Sigmoid colon (tissue), 7 donors: ENCODE results near the gene ATOX1. TPM values are rescaled to one million over a fixed set of nuclear protein-coding genes. Genes with fewer than 3 reads are reported as not detected.

ENCODE experiments used
- DNase-seq: peaks from one replicate; pipeline ENCODE4 v3.0.0-alpha.2; 2019
- H3K27ac ChIP-seq, 4 donors: fragments of 200-600 bp; sonication (generic); one replicate each; pipeline ENCODE4 v1.5.1; 2016 to 2019; ENCODE audit warnings: mild to moderate bottlenecking in 1 of 4
- H3K27me3 ChIP-seq, 3 donors: fragments of 200-600 bp; sonication (generic); one replicate each; pipeline ENCODE4 v1.5.1; 2019; ENCODE audit warnings: mild to moderate bottlenecking in 1 of 3
- H3K36me3 ChIP-seq, 4 donors: fragments of 200-600 bp; sonication (generic); one replicate each; pipeline ENCODE4 v1.5.1; 2016 to 2019
- H3K4me1 ChIP-seq, 4 donors: fragments of 200-600 bp; sonication (generic); one replicate each; pipeline ENCODE4 v1.5.1; 2017 to 2019
- H3K4me3 ChIP-seq, 4 donors: fragments of 200-600 bp; sonication (generic); one replicate each; pipeline ENCODE4 v1.5.1; 2017 to 2019; ENCODE audit warnings: mild to moderate bottlenecking in 2 of 4, moderate library complexity in 1 of 4
- H3K9me3 ChIP-seq, 4 donors: fragments of 200-600 bp in 3 of 4; sonication (generic) in 3 of 4; one replicate each; pipeline versions ENCODE4 v1.5.1 to v1.6.1; 2013 to 2019
- EP300 ChIP-seq, 4 donors: sonication (generic); formaldehyde crosslinking; IDR thresholded peaks; one replicate each; pipeline ENCODE4 v1.6.1; 2017; ENCODE audit warnings: antibody characterized with exemption in 4 of 4
- POLR2A ChIP-seq, 2 donors: fragments of 450-650 bp; IDR thresholded peaks; one replicate each; pipeline ENCODE4 v1.6.1; 2016; ENCODE audit warnings: antibody characterized with exemption in 2 of 2, mild to moderate bottlenecking in 2 of 2, moderate library complexity in 2 of 2
- POLR2AphosphoS5 ChIP-seq, 4 donors: sonication (generic); formaldehyde crosslinking; IDR thresholded peaks; one replicate each; pipeline ENCODE4 v1.6.1; 2017; ENCODE audit warnings: antibody characterized with exemption in 4 of 4
- WGBS, 2 donors: extraction: QIAGEN DNeasy Blood & Tissue Kit; methylation state at CpG; one replicate each; pipeline ENCODE4 v1.1.7; 2013; 5-methylcytosine and 5-hydroxymethylcytosine counted together
- intact Hi-C: fragments of 100-400 bp; cut with DNase I; formaldehyde crosslinking; loops from one replicate; pipeline ENCODE4 v1.15.1; 2023
- polyA plus RNA-seq, 3 donors: library from polyadenylated mRNA; stranded (reverse); fragments of 200-250 nt; gene quantifications; one replicate each; pipeline ENCODE4 v1.2.3, GENCODE V29; 2013
- small RNA-seq, 3 donors: library from RNA; depleted of rRNA; stranded (forward); fragments of <200 nt; gene quantifications; one replicate each; pipeline ENCODE3, GENCODE V24; 2016
- total RNA-seq, 4 donors: library from RNA; depleted of rRNA; stranded (reverse); fragments of >200 nt; gene quantifications; one replicate each; pipeline ENCODE4 v1.1.0, GENCODE V29; 2016
- TF ChIP-seq, protein P1 (sequence below), 4 experiments: fragments of 450-650 bp in 3 of 4; fragments of 200-600 bp in 1 of 4; IDR thresholded peaks; one replicate each; pipeline ENCODE4 v1.5.1; 2016 to 2019; ENCODE audit warnings: antibody characterized with exemption in 4 of 4, mild to moderate bottlenecking in 3 of 4, moderate library complexity in 2 of 4
- donor health status: healthy with polysubstance abuse.
- donor health status: Bipolar disorder and iron deficiency.
- donor health status: healthy.

The ATOX1 gene
- total and polyA plus RNA-seq, 7 donors = 62.0 to 205 (median 130) TPM

DNA sequence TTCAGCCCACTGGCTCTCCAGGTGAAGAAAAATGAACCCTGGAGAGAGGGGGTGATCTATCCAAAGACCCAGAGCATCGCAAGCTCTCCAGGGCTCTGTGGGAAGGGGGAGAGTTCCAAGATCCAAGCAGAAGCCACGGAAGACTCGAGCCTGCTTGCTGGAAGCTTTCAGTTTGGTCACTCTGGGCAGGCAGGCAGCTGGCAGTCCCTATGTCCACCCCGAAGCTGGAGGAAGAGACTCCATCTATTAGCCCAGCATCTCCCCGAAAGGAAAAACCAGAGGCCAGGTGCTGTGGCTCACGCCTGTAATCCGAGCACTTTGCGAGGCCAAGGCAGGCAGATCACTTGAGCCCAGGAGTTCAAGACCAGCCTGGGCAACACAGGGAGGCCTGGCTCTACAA lies 61.0 kb downstream of the ATOX1 start:
- no peak overlapping the region for H3K4me3 ChIP-seq
- intact Hi-C loops = no loop called here
- H3K27me3 ChIP-seq = no peaks in the 10 kb centered on the region
- no peaks in the 10 kb centered on the region for H3K9me3 ChIP-seq
- no peaks in the 10 kb centered on the region for H3K36me3 ChIP-seq
- TF ChIP-seq, protein P1, sequence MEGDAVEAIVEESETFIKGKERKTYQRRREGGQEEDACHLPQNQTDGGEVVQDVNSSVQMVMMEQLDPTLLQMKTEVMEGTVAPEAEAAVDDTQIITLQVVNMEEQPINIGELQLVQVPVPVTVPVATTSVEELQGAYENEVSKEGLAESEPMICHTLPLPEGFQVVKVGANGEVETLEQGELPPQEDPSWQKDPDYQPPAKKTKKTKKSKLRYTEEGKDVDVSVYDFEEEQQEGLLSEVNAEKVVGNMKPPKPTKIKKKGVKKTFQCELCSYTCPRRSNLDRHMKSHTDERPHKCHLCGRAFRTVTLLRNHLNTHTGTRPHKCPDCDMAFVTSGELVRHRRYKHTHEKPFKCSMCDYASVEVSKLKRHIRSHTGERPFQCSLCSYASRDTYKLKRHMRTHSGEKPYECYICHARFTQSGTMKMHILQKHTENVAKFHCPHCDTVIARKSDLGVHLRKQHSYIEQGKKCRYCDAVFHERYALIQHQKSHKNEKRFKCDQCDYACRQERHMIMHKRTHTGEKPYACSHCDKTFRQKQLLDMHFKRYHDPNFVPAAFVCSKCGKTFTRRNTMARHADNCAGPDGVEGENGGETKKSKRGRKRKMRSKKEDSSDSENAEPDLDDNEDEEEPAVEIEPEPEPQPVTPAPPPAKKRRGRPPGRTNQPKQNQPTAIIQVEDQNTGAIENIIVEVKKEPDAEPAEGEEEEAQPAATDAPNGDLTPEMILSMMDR (IDR thresholded peaks at IDR 0.05) = no peak
- no peak for TF ChIP-seq POLR2AphosphoS5 (IDR thresholded peaks at IDR 0.05)
- TF ChIP-seq EP300 (IDR thresholded peaks at IDR 0.05) = no peak
- TF ChIP-seq POLR2A (IDR thresholded peaks at IDR 0.05) = no peak
- peaks cover 0 to 41% (median 36%) of the 10 kb centered on the region in 4 donors for H3K4me1 ChIP-seq
- 83 to 86% methylated on average over 8 of the region's 8 CpGs for WGBS, 2 donors
- no peak for DNase-seq
- peak overlapping the region; percentile 68 to 88 (median 74) for H3K27ac ChIP-seq

DNA sequence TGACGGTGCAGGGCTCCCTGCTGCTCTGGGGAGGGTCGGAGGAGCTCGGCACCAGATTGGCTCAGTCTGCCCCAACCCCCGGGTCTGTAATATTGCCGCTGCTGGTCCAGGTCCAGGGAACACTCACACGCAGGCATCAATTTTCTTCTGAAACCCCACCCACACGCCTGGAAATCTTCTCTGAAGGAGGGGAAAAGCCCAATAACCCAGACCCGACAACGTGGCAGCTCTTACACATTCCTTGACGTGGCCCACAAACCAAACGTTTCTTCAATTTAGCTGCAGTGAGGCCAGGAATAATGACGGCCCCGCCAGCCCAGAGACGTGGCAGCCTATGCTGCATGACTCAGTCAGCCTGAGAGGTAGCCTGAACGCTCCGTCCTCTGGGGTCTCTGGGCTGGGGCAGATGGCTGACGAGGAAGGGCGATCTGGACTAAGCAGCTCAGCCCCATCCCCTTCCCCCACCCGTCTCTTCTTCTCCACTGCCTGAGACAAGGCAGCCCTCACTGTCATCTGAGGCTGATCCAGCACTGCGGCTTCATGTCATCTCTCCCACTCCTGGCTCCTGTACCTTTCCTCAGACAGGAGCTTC lies 61.9 kb downstream of the ATOX1 start:
- peak overlapping the region in 3 of 4 donors; percentile 0 to 18 (median 16) for H3K4me3 ChIP-seq
- peak; percentile 83 for DNase-seq
- 62 to 72% methylated on average over 20 of the region's 20 CpGs for WGBS, 2 donors
- peaks cover 0 to 41% (median 36%) of the 10 kb centered on the region in 4 donors for H3K4me1 ChIP-seq
- intact Hi-C loops = no loop called here
- peak overlapping the region; percentile 68 to 88 (median 74) for H3K27ac ChIP-seq
- H3K27me3 ChIP-seq = no peaks in the 10 kb centered on the region
- no peak for TF ChIP-seq EP300 (IDR thresholded peaks at IDR 0.05)
- peak in 3 of 4 donors; percentile 34 to 56 (median 48) for TF ChIP-seq POLR2AphosphoS5 (IDR thresholded peaks at IDR 0.05)
- H3K36me3 ChIP-seq = no peaks in the 10 kb centered on the region
- H3K9me3 ChIP-seq = no peaks in the 10 kb centered on the region

DNA sequence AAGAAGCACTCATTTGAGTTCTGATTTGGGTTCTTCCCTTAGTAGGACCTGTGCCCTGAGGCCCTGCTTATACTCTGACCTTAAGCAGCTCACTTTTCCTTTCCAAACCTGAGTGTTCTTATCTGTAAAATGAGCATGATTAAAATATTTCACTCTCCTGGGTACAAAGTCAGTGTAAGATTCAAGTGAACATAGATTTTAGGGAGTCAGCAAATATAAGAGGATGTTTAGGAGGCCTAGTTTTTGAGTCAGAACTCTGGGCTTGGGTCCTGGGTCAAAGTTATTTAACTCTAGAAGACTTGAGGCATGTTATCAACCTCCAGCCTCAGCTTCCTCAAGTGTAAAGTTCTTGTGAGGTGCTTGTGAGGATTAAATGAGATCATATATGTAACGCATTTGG lies 63.0 kb downstream of the ATOX1 start:
- Histone ChIP-seq H3K27ac (peak overlapping the region; percentile 68 to 88 (median 74)), H3K27me3 (no peaks in the 10 kb centered on the region), H3K9me3 (no peaks in the 10 kb centered on the region), H3K4me3 (no peak overlapping the region), H3K4me1 (peaks cover 0 to 41% (median 36%) of the 10 kb centered on the region in 4 donors), H3K36me3 (no peaks in the 10 kb centered on the region)
- TF ChIP-seq POLR2A (IDR thresholded peaks at IDR 0.05) (no peak), POLR2AphosphoS5 (IDR thresholded peaks at IDR 0.05) (no peak), EP300 (IDR thresholded peaks at IDR 0.05) (no peak)
- TF ChIP-seq, protein P1 (IDR thresholded peaks at IDR 0.05) = no peak
- intact Hi-C loops = no loop called here
- no peak for DNase-seq
- 93 to 94% methylated on average over 1 of the region's 1 CpG for WGBS, 2 donors

DNA sequence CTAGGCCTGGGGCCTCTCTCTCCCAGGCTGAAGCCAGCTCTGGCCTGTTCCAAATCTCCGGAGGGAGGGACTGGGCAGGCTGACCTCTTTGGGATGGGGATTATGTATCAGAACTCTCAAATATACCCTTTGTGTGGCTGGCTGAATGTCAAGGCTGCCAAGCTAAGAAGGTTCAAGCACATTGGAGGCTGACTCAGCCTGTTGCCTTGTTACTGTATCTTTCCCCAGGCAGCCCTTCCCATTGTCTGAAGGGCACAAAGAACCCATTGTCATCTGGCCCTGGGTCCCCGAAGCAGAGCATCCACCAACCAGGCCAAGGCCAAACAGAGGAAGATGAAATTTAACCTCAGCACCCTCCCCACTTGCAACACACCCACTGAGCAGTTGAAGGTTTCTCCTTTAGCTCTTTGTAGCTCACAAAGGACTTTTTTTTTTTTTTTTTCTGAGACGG lies 64.4 kb downstream of the ATOX1 start:
- 88 to 92% methylated on average over 3 of the region's 3 CpGs for WGBS, 2 donors
- intact Hi-C loops = no loop called here
- H3K27ac ChIP-seq = peak overlapping the region in 2 of 4 donors; percentile 37 to 38

More for the DNA sequence above, 64.4 kb downstream of the ATOX1 start:
- H3K4me1 ChIP-seq = peaks cover 0 to 31% (median 26%) of the 10 kb centered on the region in 4 donors
- H3K27me3 ChIP-seq = no peaks in the 10 kb centered on the region
- no peaks in the 10 kb centered on the region for H3K36me3 ChIP-seq
- H3K4me3 ChIP-seq = no peak overlapping the region
- TF ChIP-seq, protein P1 (IDR thresholded peaks at IDR 0.05) = no peak
- TF ChIP-seq EP300 (IDR thresholded peaks at IDR 0.05) (no peak), POLR2A (IDR thresholded peaks at IDR 0.05) (no peak), POLR2AphosphoS5 (IDR thresholded peaks at IDR 0.05) (no peak)
- no peak for DNase-seq
- no peaks in the 10 kb centered on the region for H3K9me3 ChIP-seq

Small RNA genes within 50 kb of the gene (small RNA-seq; reads per million reads assigned to genes)
- 0 reads per million in 3 donors for gene RN7SKP232

Other genes starting within 250 kb of the ATOX1 start
- not detected for gene FAT2, start 167.3 kb downstream of the ATOX1 start, total RNA-seq
- gene FAT2, start 167.3 kb downstream of the ATOX1 start, polyA plus RNA-seq = under 1 TPM in 1 of 3 donors, not detected in 2; 0.03 TPM
- gene SPARC, start 71.7 kb downstream of the ATOX1 start, total RNA-seq = 100 to 1,000 TPM; 168 to 821 (median 339) TPM
- 100 to 1,000 TPM in 1 of 3 donors, 10 to 100 TPM in 2; 47.6 to 272 (median 70.9) TPM for gene SPARC, start 71.7 kb downstream of the ATOX1 start, polyA plus RNA-seq
- 100 to 1,000 TPM in 1 of 4 donors, 10 to 100 TPM in 3; 68.5 to 158 (median 72.2) TPM for gene G3BP1, start 13.3 kb upstream of the ATOX1 start, total RNA-seq
- gene G3BP1, start 13.3 kb upstream of the ATOX1 start, polyA plus RNA-seq = 10 to 100 TPM; 16.8 to 41.4 (median 25.9) TPM
- not detected for gene GLRA1, start 166.2 kb upstream of the ATOX1 start, total RNA-seq
- gene GLRA1, start 166.2 kb upstream of the ATOX1 start, polyA plus RNA-seq = not detected